ENCODE results near the gene SPTLC3.

DNA sequence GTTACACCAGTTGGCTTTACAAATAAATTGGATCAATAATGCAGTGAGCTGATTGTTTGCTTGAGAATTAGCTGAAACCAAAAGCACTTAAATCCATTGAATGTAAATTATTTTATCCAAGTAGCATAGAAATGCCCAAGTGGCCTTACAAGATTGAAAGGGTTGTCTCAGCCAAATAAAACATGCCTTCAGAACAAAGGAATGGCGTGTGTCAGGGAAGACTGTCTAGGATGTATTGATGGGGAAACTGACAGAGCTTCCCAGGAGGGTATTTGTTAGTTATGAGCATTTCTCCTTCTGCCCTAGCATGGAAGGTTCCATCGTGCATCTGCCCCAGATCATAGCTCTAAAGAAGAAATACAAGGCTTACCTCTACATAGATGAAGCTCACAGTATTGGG is 108.4 kb downstream of the SPTLC3 start:
- TF ChIP-seq, protein P1, sequence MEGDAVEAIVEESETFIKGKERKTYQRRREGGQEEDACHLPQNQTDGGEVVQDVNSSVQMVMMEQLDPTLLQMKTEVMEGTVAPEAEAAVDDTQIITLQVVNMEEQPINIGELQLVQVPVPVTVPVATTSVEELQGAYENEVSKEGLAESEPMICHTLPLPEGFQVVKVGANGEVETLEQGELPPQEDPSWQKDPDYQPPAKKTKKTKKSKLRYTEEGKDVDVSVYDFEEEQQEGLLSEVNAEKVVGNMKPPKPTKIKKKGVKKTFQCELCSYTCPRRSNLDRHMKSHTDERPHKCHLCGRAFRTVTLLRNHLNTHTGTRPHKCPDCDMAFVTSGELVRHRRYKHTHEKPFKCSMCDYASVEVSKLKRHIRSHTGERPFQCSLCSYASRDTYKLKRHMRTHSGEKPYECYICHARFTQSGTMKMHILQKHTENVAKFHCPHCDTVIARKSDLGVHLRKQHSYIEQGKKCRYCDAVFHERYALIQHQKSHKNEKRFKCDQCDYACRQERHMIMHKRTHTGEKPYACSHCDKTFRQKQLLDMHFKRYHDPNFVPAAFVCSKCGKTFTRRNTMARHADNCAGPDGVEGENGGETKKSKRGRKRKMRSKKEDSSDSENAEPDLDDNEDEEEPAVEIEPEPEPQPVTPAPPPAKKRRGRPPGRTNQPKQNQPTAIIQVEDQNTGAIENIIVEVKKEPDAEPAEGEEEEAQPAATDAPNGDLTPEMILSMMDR (IDR thresholded peaks at IDR 0.05; ENCODE audit: insufficient read depth, low read length) = no peak
- TF ChIP-seq, protein P2, sequence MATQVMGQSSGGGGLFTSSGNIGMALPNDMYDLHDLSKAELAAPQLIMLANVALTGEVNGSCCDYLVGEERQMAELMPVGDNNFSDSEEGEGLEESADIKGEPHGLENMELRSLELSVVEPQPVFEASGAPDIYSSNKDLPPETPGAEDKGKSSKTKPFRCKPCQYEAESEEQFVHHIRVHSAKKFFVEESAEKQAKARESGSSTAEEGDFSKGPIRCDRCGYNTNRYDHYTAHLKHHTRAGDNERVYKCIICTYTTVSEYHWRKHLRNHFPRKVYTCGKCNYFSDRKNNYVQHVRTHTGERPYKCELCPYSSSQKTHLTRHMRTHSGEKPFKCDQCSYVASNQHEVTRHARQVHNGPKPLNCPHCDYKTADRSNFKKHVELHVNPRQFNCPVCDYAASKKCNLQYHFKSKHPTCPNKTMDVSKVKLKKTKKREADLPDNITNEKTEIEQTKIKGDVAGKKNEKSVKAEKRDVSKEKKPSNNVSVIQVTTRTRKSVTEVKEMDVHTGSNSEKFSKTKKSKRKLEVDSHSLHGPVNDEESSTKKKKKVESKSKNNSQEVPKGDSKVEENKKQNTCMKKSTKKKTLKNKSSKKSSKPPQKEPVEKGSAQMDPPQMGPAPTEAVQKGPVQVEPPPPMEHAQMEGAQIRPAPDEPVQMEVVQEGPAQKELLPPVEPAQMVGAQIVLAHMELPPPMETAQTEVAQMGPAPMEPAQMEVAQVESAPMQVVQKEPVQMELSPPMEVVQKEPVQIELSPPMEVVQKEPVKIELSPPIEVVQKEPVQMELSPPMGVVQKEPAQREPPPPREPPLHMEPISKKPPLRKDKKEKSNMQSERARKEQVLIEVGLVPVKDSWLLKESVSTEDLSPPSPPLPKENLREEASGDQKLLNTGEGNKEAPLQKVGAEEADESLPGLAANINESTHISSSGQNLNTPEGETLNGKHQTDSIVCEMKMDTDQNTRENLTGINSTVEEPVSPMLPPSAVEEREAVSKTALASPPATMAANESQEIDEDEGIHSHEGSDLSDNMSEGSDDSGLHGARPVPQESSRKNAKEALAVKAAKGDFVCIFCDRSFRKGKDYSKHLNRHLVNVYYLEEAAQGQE (IDR thresholded peaks at IDR 0.05; ENCODE audit: insufficient replicate concordance, low read depth) = no peak
- TF ChIP-seq GABPA (IDR thresholded peaks at IDR 0.05; ENCODE audit: low read depth) (no peak), SPI1 (IDR thresholded peaks at IDR 0.05; ENCODE audit: borderline replicate concordance, low read depth) (no peak)

Data from HL-60 (cell line).